ENCODE measurements around the gene CAMTA1. TPM values are rescaled to one million over a fixed set of nuclear protein-coding genes. Genes with fewer than 3 reads are reported as not detected.

The CAMTA1 gene
- total RNA-seq, 1 experiment from 2014 or later: 103 TPM

GRCh38 chr1:7539769-7540175 lies 754.5 kb downstream of the CAMTA1 start:
- DNase-seq: no peak
- H3K27me3 ChIP-seq: no peaks in the 10 kb centered on the region
- H3K36me3 ChIP-seq: no peaks in the 10 kb centered on the region
- H3K9me3 ChIP-seq: no peaks in the 10 kb centered on the region; the same call in 1 of the 2 replicates
- H3K4me3 ChIP-seq: no peak overlapping the region

- Histone ChIP-seq H3K9me3 (no peaks in the 10 kb centered on the region; the same call in 1 of the 2 replicates), H3K27me3 (no peaks in the 10 kb centered on the region), H3K36me3 (no peaks in the 10 kb centered on the region), H3K4me3 (no peak overlapping the region)
- DNase-seq: no peak
Measured at GRCh38 chr1:7540816-7541215, 755.6 kb downstream of the CAMTA1 start.

DNA sequence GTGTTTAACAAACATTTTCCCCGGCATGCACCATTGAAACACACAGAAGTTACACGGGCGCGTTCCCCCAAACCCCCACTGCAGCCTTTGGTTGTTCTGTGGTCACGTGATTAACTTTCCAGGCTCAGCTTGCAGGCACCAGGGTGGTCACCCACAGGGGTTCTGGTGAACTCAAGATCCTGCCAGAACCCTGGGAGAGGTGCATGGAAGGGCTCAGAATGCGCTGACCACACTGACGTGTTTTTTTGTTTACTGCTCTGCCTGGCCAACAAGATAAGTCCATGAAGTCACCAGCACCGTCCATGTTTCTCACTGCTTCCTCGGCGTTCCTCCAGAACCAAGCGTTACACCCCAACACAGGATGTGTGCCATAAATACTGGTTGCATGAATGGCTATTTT lies 756.4 kb downstream of the CAMTA1 start:
- DNase-seq: peak; percentile 76
- H3K36me3 ChIP-seq: no peaks in the 10 kb centered on the region
- H3K27me3 ChIP-seq: no peaks in the 10 kb centered on the region
- H3K4me3 ChIP-seq: no peak overlapping the region
- H3K9me3 ChIP-seq: no peaks in the 10 kb centered on the region; the same call in 1 of the 2 replicates

GRCh38 chr1:7543718-7544090 lies 758.5 kb downstream of the CAMTA1 start:
- no peaks in the 10 kb centered on the region for H3K27me3 ChIP-seq
- H3K36me3 ChIP-seq: no peaks in the 10 kb centered on the region
- no peaks in the 10 kb centered on the region; the same call in 1 of the 2 replicates for H3K9me3 ChIP-seq
- H3K4me3 ChIP-seq: no peak overlapping the region
- DNase-seq: no peak

DNA sequence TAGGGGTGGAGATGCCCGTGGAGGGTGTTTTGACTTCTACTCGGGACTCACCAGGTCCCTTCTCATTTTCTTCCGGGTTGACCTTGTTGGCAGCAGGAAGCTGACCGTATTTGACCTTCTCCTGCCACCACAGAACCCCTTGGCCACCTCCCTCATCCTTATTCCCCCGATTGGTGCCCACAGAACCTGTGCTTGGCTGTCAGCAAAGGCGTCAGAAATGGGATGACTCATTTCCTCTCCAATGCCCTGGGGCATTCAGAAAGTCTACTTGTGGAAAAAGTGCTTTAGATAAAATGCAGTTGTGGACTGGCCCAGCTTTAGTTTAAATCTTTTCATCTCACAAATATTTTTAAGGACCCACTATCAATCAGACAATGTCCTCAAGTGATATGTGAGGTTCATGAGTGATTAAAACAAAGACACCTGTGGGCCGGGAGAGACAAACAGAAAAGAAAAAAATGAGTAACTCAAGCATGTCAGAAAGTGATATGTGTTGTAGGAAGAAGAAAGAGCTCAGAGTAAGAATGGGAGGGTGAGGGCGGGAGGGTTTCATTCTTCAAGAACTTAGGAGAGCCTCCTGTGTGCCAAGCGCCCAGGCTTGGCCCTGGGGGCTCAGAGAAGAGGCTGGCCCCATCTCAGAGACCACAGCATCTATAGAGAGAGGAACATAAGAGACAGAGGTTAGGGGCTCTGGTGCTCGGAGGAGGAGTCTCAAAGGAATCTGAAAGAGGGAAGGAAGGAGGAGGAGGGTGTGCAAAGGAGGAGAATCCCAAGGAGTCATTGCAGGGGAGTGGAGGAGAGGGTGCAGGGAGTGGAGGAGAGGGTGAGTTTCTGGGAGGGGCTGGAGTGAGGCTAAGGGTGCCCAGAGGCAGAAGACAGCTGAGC lies 764.3 kb downstream of the CAMTA1 start:
- Histone ChIP-seq H3K9me3 (no peaks in the 10 kb centered on the region), H3K4me3 (no peak overlapping the region), H3K27me3 (no peaks in the 10 kb centered on the region), H3K36me3 (no peaks in the 10 kb centered on the region)
- peak; percentile 90 for DNase-seq

DNA sequence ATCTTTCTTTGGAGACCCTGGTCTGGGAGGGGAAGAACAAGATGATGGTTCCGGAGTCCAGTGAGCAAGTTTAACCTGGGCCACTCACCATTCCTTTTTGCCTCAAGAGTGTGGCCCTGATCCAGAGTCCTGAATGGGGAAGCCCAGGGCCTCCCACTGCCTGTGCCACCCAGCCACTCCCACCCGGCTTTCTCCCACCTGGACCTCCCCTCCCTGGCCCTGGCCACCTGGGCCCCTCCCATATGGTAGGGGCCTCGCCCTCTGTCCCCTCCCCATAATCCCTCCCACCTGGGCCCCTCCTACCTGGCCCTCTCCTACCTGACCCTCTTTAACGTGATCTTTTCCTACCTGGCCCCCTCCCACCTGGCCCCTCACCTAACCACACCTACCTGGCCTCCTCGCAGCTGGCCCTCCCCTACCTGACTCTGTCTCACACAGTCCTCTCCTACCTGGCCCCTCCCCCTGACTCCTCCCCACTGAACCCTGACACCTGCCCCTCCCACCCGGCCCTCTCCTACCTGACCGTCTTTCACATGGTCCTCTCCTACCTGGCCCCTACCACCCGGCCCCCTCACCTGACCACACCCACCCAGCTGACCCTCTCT lies 765.1 kb downstream of the CAMTA1 start:
- no peak for DNase-seq
- H3K36me3 ChIP-seq: no peaks in the 10 kb centered on the region
- no peaks in the 10 kb centered on the region for H3K9me3 ChIP-seq
- H3K27me3 ChIP-seq: no peaks in the 10 kb centered on the region
- H3K4me3 ChIP-seq: no peak overlapping the region

DNA sequence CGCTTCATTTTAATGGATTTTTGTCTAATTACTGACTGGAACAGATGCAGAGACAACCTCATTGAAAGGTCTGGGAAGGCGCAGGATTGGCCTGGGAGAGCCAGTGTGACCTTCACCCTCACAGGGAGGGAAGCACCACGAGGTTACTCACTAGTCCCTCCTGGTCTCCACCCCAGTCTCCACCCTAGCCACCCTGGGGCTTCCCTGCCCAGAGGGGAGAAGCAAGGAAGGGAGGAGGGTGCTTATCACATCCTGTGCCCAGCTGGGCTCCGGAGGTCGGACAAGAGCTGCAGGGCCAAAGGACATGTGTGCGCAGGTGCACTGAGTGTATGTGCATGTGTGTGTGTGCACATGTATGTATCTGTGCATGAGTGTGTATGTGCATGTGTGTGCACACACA lies 765.7 kb downstream of the CAMTA1 start:
- no peak for DNase-seq
- Histone ChIP-seq H3K4me3 (no peak overlapping the region), H3K9me3 (no peaks in the 10 kb centered on the region), H3K27me3 (no peaks in the 10 kb centered on the region), H3K36me3 (no peaks in the 10 kb centered on the region)

- no peak for DNase-seq
- Histone ChIP-seq H3K36me3 (no peaks in the 10 kb centered on the region), H3K27me3 (no peaks in the 10 kb centered on the region), H3K9me3 (no peaks in the 10 kb centered on the region), H3K4me3 (no peak overlapping the region)
Measured at GRCh38 chr1:7551442-7551841, 766.2 kb downstream of the CAMTA1 start.

GRCh38 chr1:7552402-7552801 lies 767.1 kb downstream of the CAMTA1 start:
- H3K36me3 ChIP-seq: no peaks in the 10 kb centered on the region
- H3K9me3 ChIP-seq: no peaks in the 10 kb centered on the region
- H3K27me3 ChIP-seq: no peaks in the 10 kb centered on the region
- no peak for DNase-seq
- H3K4me3 ChIP-seq: no peak overlapping the region

GRCh38 chr1:7553042-7553690 lies 767.9 kb downstream of the CAMTA1 start:
- Histone ChIP-seq H3K4me3 (no peak overlapping the region), H3K27me3 (no peaks in the 10 kb centered on the region), H3K9me3 (no peaks in the 10 kb centered on the region), H3K36me3 (no peaks in the 10 kb centered on the region)
- no peak for DNase-seq

DNA sequence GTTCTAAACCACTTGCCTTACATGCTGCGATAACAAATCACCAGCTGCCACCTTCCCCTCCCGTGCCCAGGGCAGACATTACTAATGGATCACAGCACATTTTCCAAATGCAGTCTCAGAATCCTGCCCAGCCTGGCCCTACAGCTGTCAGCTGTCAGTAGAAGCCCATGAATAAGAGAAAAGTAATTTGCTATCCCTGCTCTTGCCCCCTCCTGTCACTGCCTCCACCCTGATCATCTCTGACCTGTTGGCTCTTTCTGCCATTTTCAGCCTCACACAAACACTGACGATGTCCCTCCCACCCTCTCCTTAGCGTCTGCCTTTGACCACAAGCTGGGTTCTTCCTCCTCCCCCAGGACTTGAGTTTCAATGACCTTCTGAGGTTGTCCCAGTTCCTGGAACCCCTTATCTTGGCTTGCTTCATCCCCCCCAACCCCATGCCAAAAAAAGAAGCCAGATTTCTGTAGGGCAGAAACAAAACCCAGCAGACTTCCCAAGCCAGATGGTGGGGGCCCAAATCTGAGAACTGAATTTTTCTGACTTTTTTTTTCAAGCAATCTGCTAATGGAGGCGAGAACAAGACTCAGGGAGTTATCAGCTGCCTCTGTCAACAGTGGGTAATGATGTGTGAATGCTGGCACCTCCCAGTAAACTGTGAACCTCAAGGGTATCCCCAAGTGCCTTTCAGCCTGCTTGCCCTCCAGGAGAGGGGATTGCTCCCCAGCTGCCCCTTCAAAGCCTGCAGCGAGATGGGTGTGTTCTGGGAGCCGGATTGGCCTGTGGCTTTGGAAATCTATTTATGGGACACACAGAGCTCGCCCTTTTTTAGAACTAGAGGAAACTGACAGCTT lies 769.4 kb downstream of the CAMTA1 start:
- DNase-seq: no peak
- Histone ChIP-seq H3K27me3 (no peaks in the 10 kb centered on the region), H3K9me3 (no peaks in the 10 kb centered on the region), H3K36me3 (no peaks in the 10 kb centered on the region), H3K4me3 (no peak overlapping the region)

DNA sequence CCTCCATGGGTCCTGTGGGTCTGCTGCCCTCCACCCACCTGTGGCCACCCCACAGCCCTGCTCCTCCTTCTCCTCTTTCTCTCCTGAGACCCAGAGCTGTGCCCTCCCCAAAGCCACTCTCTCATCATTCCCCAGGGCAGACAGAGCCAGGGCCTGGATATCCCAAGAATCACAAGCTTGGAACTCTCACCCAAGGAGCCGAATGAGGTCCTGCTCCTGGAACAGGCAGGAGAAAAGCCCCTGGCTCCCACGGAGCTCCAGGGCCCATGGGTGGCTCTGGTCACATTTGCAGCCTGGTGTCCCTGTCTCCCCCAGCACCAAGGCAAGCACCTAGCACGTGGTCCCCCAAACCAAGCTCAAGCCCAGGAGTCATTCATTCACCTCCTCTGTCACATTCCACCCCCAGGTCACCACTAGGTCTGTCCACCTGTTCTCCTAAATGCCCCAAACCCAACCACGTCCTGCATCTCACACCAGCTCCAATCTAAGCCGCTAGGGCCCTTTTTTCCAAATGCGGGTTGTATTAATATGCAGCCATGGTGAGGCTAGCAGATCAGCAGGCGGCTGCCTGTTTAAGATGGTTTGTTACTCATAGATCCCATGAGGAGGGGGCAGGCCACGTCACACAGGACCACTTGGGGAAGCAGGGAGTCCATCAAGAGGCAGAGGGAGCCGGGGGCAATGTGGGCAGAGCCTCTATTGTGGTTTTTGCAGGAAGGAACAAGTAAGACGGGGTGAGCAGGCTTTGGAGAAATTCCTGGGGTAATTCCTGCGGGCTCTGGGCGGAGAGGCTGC lies 770.3 kb downstream of the CAMTA1 start:
- Histone ChIP-seq H3K36me3 (no peaks in the 10 kb centered on the region), H3K27me3 (no peaks in the 10 kb centered on the region), H3K9me3 (no peaks in the 10 kb centered on the region), H3K4me3 (no peak overlapping the region)
- no peak for DNase-seq

- Histone ChIP-seq H3K9me3 (no peaks in the 10 kb centered on the region), H3K27me3 (no peaks in the 10 kb centered on the region), H3K4me3 (no peak overlapping the region), H3K36me3 (no peaks in the 10 kb centered on the region)
- DNase-seq: peak; percentile 44
Measured at GRCh38 chr1:7557301-7557891, 772.1 kb downstream of the CAMTA1 start.

GRCh38 chr1:7558041-7558461 lies 772.8 kb downstream of the CAMTA1 start:
- Histone ChIP-seq H3K9me3 (no peaks in the 10 kb centered on the region), H3K27me3 (no peaks in the 10 kb centered on the region), H3K4me3 (no peak overlapping the region), H3K36me3 (no peaks in the 10 kb centered on the region)
- DNase-seq: no peak

DNA sequence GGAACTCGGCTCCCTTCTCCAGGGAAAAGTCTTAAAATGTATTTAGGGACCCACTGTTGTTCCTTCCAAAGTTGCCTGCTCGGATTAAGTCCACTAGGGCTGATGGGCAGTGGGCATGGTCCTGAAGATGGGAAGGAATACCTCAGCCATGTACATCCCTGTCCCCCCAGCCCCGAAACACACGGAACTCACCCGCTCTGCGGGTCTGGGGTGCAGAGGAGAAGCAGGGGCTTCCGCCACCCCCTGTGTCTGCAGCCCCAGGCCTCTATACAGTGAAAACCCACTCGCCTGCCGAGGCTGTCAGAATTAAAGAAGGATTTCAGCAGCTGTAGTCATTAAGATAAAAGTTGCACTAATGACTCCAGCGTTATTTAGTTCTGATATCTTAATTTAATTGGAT lies 773.2 kb downstream of the CAMTA1 start:
- Histone ChIP-seq H3K9me3 (no peaks in the 10 kb centered on the region), H3K36me3 (no peaks in the 10 kb centered on the region), H3K27me3 (no peaks in the 10 kb centered on the region), H3K4me3 (no peak overlapping the region)
- no peak for DNase-seq
